ENCODE data around the gene NLGN4X.

DNA sequence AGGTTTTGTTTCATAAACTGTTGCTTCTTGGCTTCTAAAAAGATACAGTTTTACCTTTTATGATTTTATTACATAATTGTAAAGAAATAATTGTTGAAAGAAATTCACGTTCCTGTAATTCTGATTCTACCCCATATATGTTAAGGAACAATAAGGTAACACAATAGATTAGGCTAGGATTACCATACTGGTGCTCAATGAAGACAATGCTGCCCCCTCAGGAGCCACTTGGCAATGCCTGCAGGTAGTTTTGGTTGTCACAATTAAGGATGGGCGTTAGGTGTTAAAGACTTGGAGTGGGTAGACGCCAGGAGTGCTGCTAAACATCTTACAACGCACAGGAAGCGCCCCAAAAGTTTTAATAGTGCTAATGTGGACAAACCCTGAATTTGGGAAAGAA lies 133.2 kb downstream of the NLGN4X start:
- TF ChIP-seq GATA3 (IDR thresholded peaks at IDR 0.05; ENCODE audit: low read depth, low read length) (no peak), GATA2 (IDR thresholded peaks at IDR 0.05; ENCODE audit: low read depth, low read length) (no peak)

Data from SH-SY5Y (cell line).